H1 (cell line): ENCODE results near the gene ANAPC2. TPM values are rescaled to one million over a fixed set of nuclear protein-coding genes. Genes with fewer than 3 reads are reported as not detected.

Experiments
- BRCA1 ChIP-seq: IDR thresholded peaks from 2 replicates; pipeline ENCODE4 v1.6.1; 2012; ENCODE audit warnings: low read depth, low read length, improper control_type of control experiment
- TBP ChIP-seq: IDR thresholded peaks from 2 replicates; pipeline ENCODE4 v1.6.1; 2011; ENCODE audit warnings: low read depth, low read length, improper control_type of control experiment
- polyA plus RNA-seq, 7 experiments: library from polyadenylated mRNA; depleted of rRNA in 3 of 7; stranded (reverse) in 5 of 7; unstranded in 2 of 7; fragments of >200 nt in 5 of 7; fragments of 200-250 nt in 2 of 7; gene quantifications; 1 replicate in 5 of 7; 2 replicates in 1 of 7; 4 replicates in 1 of 7; pipeline versions ENCODE4 v1.2.1 to v1.2.3, GENCODE V29; 2011 to 2013; ENCODE audit warnings: missing spikeins in 2 of 7, mixed read lengths in 2 of 7
- total RNA-seq: library from RNA; stranded (reverse); fragmentation: NEBNext Ultra II Directional; extraction: Animal tissue kit (Norgen Biotek cat#: 25700); gene quantifications from 2 replicates; pipeline ENCODE4 v1.2.1, GENCODE V29; 2021

Gene ANAPC2
- total and polyA plus RNA-seq, 2 of the 8 experiments (the other 6 are each of a cell fraction or from before 2014, with no cell fraction given): 30.2 to 37.7 TPM

DNA sequence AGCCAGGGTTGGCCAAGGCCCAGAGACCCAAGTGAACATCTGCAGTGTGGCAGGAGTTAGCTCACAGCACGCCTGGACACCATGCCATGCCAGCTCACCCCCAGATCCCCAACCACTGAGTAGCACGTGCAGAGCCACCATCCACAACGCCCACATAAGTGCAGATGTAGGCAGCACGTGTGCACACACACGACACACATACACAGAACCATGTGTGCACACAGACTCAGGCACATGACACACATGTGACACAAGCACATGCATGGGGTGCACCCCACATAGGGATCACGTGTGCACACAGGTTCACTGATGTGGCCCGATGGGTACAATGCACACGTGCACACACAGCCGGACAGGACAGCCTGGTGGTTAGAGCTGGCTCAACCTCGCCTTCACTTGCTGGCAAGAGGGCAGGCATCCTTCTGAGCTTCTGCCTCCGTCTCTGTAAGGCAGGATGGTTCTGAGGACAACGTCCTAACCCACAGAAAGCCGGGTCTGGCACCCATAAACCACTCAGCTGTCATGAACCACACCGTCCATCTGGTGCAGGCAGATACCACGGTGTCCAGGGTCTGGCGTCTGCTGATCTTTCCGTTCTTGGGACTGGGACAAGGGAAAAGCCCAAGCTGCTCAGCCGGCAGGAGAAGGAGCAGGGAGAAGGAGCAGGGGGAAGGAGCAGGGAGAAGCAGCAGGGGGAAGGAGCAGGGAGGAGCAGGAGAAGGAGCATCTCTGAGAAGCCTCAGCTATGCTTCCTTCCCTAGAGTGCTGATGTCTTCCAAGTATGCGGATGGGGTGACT, 30.5 kb downstream of the ANAPC2 start (continued):
- TF ChIP-seq TBP (no peak), BRCA1 (no peak)
